ENCODE data around the gene PELO. TPM values are rescaled to one million over a fixed set of nuclear protein-coding genes. Genes with fewer than 3 reads are reported as not detected.
"Not testable (repeated sequence)": the region's sequence is repeated elsewhere in the genome, so short reads cannot be mapped to it uniquely, and the experiment has no call there.

PELO gene
- total RNA-seq, 1 experiment from 2014 or later: 25.7 TPM

DNA sequence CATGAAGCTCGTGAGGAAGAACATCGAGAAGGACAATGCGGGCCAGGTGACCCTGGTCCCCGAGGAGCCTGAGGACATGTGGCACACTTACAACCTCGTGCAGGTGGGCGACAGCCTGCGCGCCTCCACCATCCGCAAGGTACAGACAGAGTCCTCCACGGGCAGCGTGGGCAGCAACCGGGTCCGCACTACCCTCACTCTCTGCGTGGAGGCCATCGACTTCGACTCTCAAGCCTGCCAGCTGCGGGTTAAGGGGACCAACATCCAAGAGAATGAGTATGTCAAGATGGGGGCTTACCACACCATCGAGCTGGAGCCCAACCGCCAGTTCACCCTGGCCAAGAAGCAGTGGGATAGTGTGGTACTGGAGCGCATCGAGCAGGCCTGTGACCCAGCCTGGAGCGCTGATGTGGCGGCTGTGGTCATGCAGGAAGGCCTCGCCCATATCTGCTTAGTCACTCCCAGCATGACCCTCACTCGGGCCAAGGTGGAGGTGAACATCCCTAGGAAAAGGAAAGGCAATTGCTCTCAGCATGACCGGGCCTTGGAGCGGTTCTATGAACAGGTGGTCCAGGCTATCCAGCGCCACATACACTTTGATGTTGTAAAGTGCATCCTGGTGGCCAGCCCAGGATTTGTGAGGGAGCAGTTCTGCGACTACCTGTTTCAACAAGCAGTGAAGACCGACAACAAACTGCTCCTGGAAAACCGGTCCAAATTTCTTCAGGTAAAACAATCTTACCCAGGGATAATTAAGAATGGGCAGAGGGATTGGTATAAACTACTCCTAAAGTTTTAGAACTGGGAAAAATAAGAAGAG is 12.9 kb downstream of the PELO start:
- peak; percentile 68 for DNase-seq (ENCODE audit: low spot score)

- no peak for DNase-seq (ENCODE audit: low spot score)
Measured at GRCh38 chr5:52801329-52801728, 13.6 kb downstream of the PELO start.

DNA sequence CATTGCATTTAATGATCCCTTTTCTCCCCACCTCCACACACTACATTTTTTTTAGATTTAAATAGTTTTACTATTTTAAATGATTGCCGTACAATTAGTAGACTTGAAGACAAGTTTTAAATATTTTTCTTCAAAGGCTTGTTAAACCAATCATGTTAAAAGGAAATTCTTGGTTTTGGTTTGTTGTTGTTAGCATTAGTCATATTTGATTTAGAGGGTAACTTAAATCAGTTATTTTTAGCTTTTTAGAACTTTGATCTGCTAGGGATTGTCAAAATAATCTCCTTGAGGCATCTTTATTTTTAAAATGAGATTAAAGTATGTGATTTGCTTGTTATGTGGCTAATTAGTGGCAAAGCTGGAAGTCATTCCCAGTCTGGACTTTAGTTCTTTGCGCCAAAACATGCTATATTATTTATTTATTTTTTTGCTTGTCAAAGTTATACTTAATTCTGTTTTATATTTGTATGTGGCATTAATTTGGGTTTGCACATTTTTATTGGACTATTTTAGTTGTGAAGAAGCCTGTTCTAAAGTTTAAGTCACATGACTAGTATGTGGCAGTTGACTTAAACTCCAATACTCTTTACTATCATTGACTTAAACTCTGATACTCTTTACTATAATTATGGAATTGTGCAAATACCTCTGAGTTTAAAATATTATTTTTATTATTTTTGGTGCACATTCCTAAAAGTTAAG is 14.7 kb downstream of the PELO start:
- no peak for DNase-seq (ENCODE audit: low spot score)

GRCh38 chr5:52802974-52803336 is 15.2 kb downstream of the PELO start:
- no peak for DNase-seq (ENCODE audit: low spot score)

DNA sequence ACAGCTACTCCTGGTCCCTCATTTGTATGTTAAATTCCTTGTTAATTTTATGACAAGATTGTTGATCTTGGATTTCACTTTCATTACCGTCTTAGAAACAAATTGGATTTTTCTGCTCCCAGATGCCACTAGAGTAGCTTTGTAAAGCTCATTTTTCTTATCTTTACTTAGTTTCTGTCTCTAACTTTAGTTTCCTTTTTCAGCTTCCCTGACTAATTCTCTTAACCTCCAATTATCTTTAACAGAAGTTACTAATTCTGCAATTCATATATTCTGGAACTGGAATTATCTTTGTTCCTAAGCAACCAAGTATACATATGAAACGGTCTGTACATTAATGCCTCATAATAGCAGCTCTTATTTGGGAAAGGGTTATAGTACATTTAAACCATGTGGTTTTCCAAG is 16.7 kb downstream of the PELO start:
- no peak for DNase-seq (ENCODE audit: low spot score)

- DNase-seq (ENCODE audit: low spot score): no peak
Measured at GRCh38 chr5:52804981-52805380, 17.3 kb downstream of the PELO start.

DNA sequence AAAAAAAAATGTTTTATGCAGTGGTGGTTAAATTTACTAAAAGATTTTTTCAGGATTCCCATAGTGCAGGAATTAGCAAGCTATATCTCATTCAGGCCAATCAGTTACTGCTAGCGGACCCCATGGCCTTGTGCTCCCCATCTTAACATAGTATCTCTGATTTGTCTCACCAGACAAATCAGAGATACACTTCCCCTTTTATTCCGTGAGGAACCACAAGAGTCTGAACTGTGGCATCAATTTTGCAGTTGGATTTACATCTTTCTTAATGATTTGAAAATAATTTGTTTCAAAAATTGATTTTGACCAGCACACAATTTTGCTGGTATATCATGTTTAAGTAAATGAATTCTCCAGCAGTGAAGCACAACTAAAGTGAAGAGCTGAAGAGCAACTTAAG is 17.9 kb downstream of the PELO start:
- DNase-seq (ENCODE audit: low spot score): no peak

DNA sequence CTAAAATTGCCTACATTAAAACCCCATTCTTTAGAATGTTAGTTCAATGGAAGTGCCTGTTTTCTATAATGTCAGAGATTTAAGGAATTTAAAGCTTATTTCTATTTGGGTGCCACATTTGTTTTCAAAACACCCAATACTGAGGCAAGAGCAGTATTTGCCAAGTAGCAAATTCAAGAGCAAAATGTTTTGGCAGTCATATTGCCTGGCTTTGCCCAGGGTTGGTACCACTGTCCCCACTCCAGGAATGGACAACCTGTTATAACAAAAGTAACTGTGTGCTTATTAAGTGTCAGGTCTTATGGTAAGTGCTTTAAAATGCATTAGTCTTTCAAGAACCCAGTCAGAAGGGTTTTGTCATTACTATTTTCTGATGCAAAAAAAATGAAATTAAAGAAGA is 19.3 kb downstream of the PELO start:
- no peak for DNase-seq (ENCODE audit: low spot score)

GRCh38 chr5:52807723-52808122 is 20.0 kb downstream of the PELO start:
- DNase-seq (ENCODE audit: low spot score): no peak

DNA sequence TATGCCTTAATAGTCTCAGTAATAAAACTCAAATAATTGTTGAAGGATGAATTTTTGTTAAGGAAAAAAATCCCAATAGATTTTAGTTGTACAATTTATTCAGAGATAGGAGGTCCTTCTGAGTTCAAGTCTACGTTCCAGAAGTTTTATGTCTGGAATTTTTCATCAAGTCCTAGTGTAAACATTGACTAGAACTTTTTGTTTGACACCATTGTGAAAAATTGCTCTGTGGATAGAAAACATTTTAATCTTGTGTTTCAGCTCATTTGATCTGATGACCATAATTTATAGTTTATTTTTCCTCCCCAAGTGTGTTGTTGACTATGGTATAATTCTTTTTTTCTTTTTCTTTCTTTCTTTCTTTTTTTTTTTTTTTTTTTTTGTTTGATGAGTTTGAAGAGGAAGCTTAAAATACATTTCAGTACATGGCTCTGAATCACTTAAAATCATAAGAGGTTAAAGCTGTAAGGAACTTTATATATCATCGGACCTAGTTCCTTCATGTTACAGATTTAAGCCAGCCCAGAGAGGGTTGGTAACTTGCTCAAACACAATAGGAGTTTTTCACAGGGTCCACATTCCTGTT is 20.7 kb downstream of the PELO start:
- DNase-seq (ENCODE audit: low spot score): no peak

DNA sequence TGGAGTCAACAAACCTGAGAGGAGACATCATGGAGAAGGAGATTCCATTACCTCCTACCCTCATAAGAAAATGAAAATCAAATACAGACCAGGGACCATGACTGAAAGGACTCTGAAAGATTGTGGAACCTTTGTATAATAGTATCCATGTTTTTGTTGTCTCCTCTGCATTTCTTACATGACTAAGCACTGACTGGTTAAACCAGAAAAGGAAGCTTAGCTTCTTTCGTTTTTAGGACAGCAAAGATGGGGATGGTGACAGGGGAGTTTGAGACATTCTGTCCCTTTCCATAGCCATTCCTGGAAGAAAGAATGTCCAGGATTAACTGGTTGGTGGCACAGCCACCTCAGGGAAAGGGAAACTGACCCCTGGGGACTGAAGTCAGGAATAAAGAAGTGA is 22.2 kb downstream of the PELO start:
- DNase-seq (ENCODE audit: low spot score): peak; percentile 36

- DNase-seq (ENCODE audit: low spot score): no peak
Measured at GRCh38 chr5:52810426-52810825, 22.7 kb downstream of the PELO start.

GRCh38 chr5:52811067-52811749 is 23.5 kb downstream of the PELO start:
- peak; percentile 20 for DNase-seq (ENCODE audit: low spot score)

GRCh38 chr5:52814352-52815148 is 26.8 kb downstream of the PELO start:
- no peak for DNase-seq (ENCODE audit: low spot score)

- DNase-seq (ENCODE audit: low spot score): no peak
Measured at GRCh38 chr5:52817818-52818217, 30.1 kb downstream of the PELO start.

DNA sequence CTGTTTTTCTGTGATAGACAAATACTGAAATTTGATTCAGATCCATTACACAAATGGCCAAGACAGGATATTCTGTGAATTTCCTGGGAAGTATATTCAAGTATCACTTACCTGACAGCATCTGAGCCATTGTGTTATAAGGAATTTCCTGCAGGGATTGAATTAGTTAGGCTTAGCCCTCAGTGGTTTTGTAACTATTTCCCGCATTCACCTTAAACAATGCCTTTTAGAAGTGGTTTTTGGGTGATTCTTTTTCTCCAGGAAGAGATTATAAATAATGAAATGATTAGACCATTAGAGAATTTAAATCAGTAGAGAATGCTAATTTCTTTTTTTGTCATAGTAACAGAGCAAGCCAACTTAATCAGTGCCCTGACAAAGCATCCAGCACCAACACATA is 30.6 kb downstream of the PELO start:
- no peak for DNase-seq (ENCODE audit: low spot score)

- not testable (repeated sequence) for DNase-seq (ENCODE audit: low spot score)
Measured at GRCh38 chr5:52818807-52819206, 31.1 kb downstream of the PELO start.

DNA sequence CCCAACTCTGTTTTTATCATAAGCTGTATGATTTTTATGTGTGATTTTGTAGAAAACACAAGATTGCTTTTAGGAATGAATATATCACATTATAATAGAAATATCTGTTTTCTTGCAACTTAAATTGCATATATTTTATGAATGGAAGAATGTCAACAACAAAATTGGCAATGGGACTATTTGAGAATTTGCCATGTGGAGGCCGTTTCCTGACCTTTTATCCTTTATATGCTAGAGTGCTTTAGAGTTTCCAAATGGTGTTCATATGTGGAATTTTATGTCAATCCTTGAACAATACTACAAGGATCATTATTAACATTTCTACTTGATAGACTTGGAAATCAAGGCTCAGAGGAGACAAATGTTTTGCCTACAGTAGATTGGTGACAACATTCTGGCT is 34.2 kb downstream of the PELO start:
- DNase-seq (ENCODE audit: low spot score): no peak

- no peak for DNase-seq (ENCODE audit: low spot score)
Measured at GRCh38 chr5:52822437-52822836, 34.7 kb downstream of the PELO start.

- DNase-seq (ENCODE audit: low spot score): no peak
Measured at GRCh38 chr5:52824827-52825226, 37.1 kb downstream of the PELO start.

DNA sequence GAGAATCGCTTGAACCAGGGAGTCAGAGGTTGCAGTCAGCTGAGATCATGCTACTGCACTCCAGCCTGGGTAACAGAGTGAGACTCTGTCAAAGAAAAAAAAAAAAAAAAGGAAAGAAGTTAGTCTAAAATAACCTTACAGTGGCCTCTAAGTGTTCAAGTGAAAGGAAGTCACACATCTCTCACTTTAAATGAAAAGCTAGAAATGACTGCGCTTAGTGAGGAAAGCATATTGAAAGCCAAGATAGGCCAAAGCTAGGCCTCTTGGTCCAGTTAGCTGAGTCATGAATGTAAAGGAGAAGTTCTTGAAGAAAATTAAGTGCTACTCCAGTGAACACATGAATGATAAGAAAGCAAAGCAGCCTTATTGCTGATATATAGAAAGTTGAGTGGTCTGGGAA is 38.1 kb downstream of the PELO start:
- DNase-seq (ENCODE audit: low spot score): no peak

DNA sequence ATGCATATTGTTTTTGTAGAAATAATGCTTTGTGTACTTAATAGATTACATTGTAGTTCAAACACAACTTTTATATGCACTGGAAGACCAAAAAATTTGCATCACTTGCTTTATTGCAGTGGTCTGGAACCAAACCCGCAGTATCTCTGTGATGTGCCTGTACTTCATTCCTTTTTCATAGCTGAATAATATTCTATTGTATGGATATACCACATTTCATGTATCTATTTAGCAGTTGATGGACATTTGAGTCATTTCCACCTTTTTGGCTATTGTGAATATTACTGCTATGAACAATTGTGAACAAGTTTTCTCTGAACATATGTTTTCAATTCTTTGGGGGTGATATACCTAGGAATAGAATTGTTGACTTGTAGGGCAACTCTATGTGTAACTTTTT is 40.1 kb downstream of the PELO start:
- no peak for DNase-seq (ENCODE audit: low spot score)

Measured in H4 (cell line).